ENCODE data around the gene PMVK. TPM values are rescaled to one million over a fixed set of nuclear protein-coding genes. Genes with fewer than 3 reads are reported as not detected.
A peak's percentile ranks its signal among the peaks of the same experiment; 100 is the strongest.

Gene PMVK
- total RNA-seq (2013) = 6.2 TPM
- 10 to 100 TPM; 17.2 to 43.2 (median 41.9) TPM for polyA plus RNA-seq
- polyA minus RNA-seq = 5.1 and 12.8 TPM in 2 replicates
- 0.75 to 6.7 (median 4.8) reads per million in 11 experiments for total RNA-seq

DNA sequence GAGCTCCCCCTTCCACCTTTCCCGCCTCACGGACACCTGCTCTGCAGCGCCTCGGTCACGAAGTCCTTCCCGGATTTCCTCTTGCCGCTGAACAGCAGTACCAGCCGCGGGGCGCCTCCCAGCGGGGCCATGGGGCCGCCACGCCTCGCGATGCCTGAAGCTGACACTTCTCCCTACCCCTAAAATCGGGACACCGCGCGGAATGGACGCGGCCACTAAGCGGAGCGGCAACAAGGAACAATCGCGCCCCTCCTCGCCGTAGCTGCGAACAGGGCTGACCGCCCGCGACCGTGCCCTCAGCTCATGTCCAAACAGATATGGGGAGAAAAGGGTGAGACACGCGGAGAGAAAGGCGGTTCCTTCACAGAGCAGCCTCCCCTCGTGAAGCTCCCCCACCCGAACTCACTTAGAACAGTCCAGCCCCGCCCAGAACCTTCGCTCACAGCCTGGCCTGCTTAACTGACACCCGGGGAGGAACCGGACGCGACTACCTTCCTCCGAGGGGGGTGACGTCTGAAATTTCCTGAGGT, at the start of gene PMVK:
Gene PMVK, minus strand, starts transcription at position 165 of the 530 bp plus-strand sequence. Its CDS starts 34 bp downstream, at position 131.
- peaks cover 0 to 2% (median 0%) of the 10 kb centered on the region in 7 donors for H3K9me3 Mint-ChIP-seq
- intact Hi-C loops (cut with micrococcal nuclease) = loop anchor here in 1 of 2 donors (10.0 kb wide), 1 partner anchor 382 kb away; the partner anchor contains the start of gene UBE2Q1
- H3K79me2 ChIP-seq (ENCODE audit: insufficient read depth, low read length) = peaks cover 15% of the 10 kb centered on the region
- peak; percentile 91 to 96 (median 95) for DNase-seq
- H3K4me1 Mint-ChIP-seq = peaks cover 56% of the 10 kb centered on the region
- H3K27ac Mint-ChIP-seq = peak within 1 kb of the TSS; percentile 99 to 100 (median 99)
- H3K27me3 ChIP-seq (ENCODE audit: control insufficient read depth in 2 of 2, insufficient read depth in 2 of 2, low read length in 2 of 2) = no peaks in the 10 kb centered on the region
- peaks cover 0 to 2% (median 0%) of the 10 kb centered on the region in 3 donors for H3K27me3 Mint-ChIP-seq (ENCODE audit: low read depth in 3 of 3)
- peaks cover 3 to 7% of the 10 kb centered on the region in 2 donors for H3K36me3 ChIP-seq (replicated peaks in 1 of 2; ENCODE audit: control insufficient read depth in 1 of 2, insufficient read depth in 2 of 2, low read length in 2 of 2)
- H3K4me3 Mint-ChIP-seq = peak within 1 kb of the TSS; percentile 98 to 99
- peak within 1 kb of the TSS; percentile 97 to 100 for H3K27ac ChIP-seq (ENCODE audit: low read depth in 1 of 2, low read length in 2 of 2)
- H4K20me1 ChIP-seq (ENCODE audit: insufficient read depth, low read length) = no peaks in the 10 kb centered on the region
- peaks cover 5 to 9% of the 10 kb centered on the region in 2 donors for H3K36me3 Mint-ChIP-seq
- peak within 1 kb of the TSS; percentile 95 for H3K9ac ChIP-seq (ENCODE audit: insufficient read depth, low read length, poor library complexity, severe bottlenecking)
- WGBS (ENCODE audit: insufficient coverage) = 1% methylated on average over 29 of the region's 45 CpGs
- TF ChIP-seq, protein P1, sequence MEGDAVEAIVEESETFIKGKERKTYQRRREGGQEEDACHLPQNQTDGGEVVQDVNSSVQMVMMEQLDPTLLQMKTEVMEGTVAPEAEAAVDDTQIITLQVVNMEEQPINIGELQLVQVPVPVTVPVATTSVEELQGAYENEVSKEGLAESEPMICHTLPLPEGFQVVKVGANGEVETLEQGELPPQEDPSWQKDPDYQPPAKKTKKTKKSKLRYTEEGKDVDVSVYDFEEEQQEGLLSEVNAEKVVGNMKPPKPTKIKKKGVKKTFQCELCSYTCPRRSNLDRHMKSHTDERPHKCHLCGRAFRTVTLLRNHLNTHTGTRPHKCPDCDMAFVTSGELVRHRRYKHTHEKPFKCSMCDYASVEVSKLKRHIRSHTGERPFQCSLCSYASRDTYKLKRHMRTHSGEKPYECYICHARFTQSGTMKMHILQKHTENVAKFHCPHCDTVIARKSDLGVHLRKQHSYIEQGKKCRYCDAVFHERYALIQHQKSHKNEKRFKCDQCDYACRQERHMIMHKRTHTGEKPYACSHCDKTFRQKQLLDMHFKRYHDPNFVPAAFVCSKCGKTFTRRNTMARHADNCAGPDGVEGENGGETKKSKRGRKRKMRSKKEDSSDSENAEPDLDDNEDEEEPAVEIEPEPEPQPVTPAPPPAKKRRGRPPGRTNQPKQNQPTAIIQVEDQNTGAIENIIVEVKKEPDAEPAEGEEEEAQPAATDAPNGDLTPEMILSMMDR (IDR thresholded peaks at IDR 0.05) = no peak
- peak within 1 kb of the TSS; percentile 53 to 78 (median 76) for H3K4me3 ChIP-seq (replicated peaks in 1 of 3; ENCODE audit: low read depth in 2 of 3, low read length in 3 of 3)
- H3K4me1 ChIP-seq (ENCODE audit: control insufficient read depth in 1 of 2, insufficient read depth in 2 of 2, low read length in 2 of 2) = peaks cover 29 to 42% of the 10 kb centered on the region in 2 donors
- peak within 1 kb of the TSS; percentile 90 for H3K4me2 ChIP-seq (replicated peaks; ENCODE audit: extremely low read depth, low read length, poor library complexity, severe bottlenecking)
- no peaks in the 10 kb centered on the region for H3K9me3 ChIP-seq (replicated peaks in 1 of 2; ENCODE audit: control insufficient read depth in 1 of 2, insufficient read depth in 1 of 2, low read length in 2 of 2)
- H2AFZ ChIP-seq (ENCODE audit: insufficient read depth, low read depth, low read length, poor library complexity, severe bottlenecking) = peak within 1 kb of the TSS; percentile 90

DNA sequence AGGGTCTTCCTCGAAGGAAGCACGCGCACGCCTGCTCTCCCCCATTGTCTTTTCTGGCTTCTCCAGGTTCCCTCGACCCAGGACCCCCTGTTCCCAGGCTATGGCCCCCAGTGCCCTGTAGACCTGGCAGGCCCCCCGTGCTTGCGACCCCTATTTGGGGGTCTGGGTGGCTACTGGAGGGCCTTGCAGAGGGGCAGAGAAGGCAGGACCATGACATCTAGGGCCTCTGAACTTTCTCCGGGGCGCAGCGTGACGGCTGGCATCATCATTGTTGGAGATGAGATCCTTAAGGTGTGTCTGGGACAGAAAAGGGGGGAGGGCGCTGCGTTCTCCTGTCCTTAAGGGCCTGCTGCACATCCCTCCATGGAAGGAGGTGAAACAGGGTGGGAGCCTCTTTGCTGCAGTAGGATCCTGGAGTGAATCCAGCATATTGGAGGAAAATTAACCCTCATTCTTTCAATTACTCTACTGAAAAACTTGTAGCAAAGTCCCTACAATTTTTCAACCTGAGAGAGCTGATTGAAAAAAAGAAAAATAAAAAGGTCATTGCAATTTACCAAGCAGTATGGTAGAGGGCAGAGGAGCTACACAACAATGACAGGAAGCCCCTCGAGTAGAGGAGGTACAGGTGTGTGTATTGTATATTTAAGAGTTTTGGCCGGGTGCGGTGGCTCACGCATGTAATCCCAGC, 47.4 kb upstream of the PMVK start:
- Mint-ChIP-seq H3K36me3 (peaks cover 9 to 33% of the 10 kb centered on the region in 2 donors), H3K9me3 (peaks cover 0 to 2% (median 0%) of the 10 kb centered on the region in 7 donors), H3K4me1 (peaks cover 14% of the 10 kb centered on the region), H3K27me3 (ENCODE audit: low read depth in 3 of 3) (no peaks in the 10 kb centered on the region), H3K4me3 (no peak overlapping the region), H3K27ac (no peak overlapping the region)
- H3K4me3 ChIP-seq (replicated peaks in 1 of 3; ENCODE audit: low read depth in 2 of 3, low read length in 3 of 3) = peak overlapping the region; percentile 51 to 97 (median 92)
- intact Hi-C loops (cut with micrococcal nuclease) = loop anchor here in 1 of 2 donors (5.0 kb wide), 1 partner anchor 33 kb away; no protein-coding TSS in a partner anchor
- H3K4me2 ChIP-seq (replicated peaks; ENCODE audit: extremely low read depth, low read length, poor library complexity, severe bottlenecking) = peak overlapping the region; percentile 94
- peaks cover 66% of the 10 kb centered on the region for H3K79me2 ChIP-seq (ENCODE audit: insufficient read depth, low read length)
- peaks cover 19 to 27% of the 10 kb centered on the region in 2 donors for H3K4me1 ChIP-seq (ENCODE audit: control insufficient read depth in 1 of 2, insufficient read depth in 2 of 2, low read length in 2 of 2)
- peak overlapping the region; percentile 65 for H3K9ac ChIP-seq (ENCODE audit: insufficient read depth, low read length, poor library complexity, severe bottlenecking)
- DNase-seq = no peak
- peak overlapping the region in 1 of 2 donors; percentile 85 for H3K27ac ChIP-seq (ENCODE audit: low read depth in 1 of 2, low read length in 2 of 2)
- peaks cover 13 to 18% of the 10 kb centered on the region in 2 donors for H3K36me3 ChIP-seq (replicated peaks in 1 of 2; ENCODE audit: control insufficient read depth in 1 of 2, insufficient read depth in 2 of 2, low read length in 2 of 2)
- peak overlapping the region; percentile 87 for H2AFZ ChIP-seq (ENCODE audit: insufficient read depth, low read depth, low read length, poor library complexity, severe bottlenecking)
- 15% methylated on average over 12 of the region's 17 CpGs for WGBS (ENCODE audit: insufficient coverage)
- H3K9me3 ChIP-seq (replicated peaks in 1 of 2; ENCODE audit: control insufficient read depth in 1 of 2, insufficient read depth in 1 of 2, low read length in 2 of 2) = no peaks in the 10 kb centered on the region
- H4K20me1 ChIP-seq (ENCODE audit: insufficient read depth, low read length) = peaks cover 22% of the 10 kb centered on the region
- TF ChIP-seq, protein P1 (IDR thresholded peaks at IDR 0.05) = no peak
- H3K27me3 ChIP-seq (ENCODE audit: control insufficient read depth in 2 of 2, insufficient read depth in 2 of 2, low read length in 2 of 2) = no peaks in the 10 kb centered on the region
